GM18907 (cell line): ENCODE results near the gene YOD1.

ENCODE experiments used
- ATAC-seq: cut with Tn5 transposase; IDR thresholded peaks from one replicate; pipeline ENCODE4 v1.9.1; 2021; ENCODE audit warnings: mild to moderate bottlenecking, moderate library complexity; ENCODE audit not compliant: unreplicated experiment

The YOD1 gene

DNA sequence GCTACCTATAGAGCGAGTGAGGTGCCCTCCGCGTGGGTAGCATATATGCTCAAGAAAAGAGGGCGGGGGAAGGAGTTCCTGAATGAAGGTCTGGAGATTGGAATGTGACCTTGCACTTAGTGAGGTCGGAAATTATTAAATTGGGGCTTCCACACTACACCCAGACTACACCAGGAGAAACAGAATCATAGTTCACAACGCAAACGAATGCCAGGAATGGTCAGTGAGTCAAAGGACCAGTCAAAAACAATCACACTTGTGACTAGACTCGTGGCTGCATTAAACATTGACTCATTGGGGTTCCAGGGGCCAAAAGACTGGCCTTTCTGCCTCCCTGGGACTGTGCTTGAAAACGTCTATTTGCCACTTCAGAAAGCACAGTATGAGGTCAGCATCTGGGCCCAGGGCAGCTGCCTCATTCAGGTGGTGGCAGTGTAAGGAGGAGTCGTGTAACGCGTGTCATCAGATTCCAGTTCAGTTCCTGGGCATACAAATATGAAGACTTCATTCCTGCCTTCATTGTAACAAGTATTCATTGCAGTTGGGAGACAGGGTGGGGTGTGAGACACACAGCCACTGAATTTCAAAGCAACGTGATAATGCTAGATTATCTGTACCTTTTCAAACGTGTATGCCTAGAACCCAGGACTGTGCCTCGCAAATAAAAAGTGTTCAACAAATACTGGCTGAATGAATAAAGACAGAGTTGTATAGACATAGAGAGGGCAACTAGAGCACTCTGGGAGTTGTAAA, at the start of gene YOD1:
Gene YOD1 (minus strand): TSS at position 18 of the 753 bp plus-strand sequence. CDS start 178 bp downstream, outside the sequence.
- no peak for ATAC-seq

DNA sequence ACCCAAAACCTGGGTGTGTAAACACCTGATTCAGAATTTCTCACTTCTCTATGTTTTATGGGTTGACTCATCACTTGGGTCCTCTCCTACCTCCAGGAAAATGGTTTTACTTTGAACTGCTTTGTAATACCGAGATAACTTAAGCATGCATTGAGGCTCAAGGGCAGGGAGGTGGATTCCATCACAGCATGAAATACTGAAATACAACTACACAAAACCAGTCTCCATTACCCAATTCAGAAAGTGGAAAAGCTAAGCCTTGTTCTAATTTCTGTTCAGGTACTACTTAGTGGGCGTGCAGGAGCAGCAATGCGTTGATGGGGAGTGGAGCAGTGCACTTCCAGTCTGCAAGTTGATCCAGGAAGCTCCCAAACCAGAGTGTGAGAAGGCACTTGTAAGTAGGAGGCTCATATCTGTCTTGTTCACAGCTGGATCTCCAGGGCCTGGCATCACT, 46.9 kb upstream of the YOD1 start:
- peak; percentile 79 for ATAC-seq

DNA sequence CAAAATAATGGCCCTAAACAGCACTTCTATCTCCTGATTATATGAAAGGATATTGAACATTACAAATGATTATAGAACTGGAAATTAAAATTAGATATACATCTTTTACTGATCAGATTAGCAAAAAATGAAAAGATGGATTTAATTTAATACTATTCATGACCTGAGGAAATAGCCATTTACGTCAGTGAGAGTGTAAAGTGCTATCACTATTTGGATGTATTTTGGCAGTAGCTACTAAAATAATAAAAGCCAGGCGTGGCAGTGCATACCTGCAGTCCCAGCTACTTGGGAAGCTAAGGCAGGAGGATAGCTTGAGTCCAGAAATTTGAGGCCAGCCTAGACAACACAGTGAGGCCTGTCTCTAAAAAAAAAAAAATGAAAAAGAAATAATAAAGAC, 42.9 kb upstream of the YOD1 start:
- ATAC-seq = no peak

DNA sequence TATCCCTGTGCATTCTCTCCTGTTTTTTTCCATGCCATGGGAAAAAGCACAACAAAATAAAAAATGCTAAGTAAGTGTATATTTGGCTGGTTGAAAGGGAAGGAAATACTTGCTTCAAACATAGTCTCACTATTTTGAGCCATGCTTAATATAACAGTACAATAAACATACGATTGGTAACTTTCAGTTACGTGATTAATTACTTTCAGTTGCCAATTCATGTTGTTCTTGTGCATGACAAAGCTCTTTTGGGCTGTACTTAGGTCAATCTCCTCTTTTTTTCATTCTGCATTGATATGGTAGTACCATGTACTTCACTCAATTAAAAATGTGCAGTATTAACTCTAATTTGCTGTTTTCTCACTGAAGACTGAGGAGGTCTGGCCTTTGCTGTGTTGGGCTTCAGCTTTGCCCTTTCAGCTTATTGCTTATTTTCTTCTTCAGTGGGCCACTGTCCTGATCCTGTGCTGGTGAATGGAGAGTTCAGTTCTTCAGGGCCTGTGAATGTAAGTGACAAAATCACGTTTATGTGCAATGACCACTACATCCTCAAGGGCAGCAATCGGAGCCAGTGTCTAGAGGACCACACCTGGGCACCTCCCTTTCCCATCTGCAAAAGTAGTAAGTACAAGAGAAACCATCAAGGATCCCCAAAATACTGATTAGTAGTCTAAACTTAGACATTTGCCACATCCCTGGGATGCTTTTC, 40.3 kb upstream of the YOD1 start:
- no peak for ATAC-seq

DNA sequence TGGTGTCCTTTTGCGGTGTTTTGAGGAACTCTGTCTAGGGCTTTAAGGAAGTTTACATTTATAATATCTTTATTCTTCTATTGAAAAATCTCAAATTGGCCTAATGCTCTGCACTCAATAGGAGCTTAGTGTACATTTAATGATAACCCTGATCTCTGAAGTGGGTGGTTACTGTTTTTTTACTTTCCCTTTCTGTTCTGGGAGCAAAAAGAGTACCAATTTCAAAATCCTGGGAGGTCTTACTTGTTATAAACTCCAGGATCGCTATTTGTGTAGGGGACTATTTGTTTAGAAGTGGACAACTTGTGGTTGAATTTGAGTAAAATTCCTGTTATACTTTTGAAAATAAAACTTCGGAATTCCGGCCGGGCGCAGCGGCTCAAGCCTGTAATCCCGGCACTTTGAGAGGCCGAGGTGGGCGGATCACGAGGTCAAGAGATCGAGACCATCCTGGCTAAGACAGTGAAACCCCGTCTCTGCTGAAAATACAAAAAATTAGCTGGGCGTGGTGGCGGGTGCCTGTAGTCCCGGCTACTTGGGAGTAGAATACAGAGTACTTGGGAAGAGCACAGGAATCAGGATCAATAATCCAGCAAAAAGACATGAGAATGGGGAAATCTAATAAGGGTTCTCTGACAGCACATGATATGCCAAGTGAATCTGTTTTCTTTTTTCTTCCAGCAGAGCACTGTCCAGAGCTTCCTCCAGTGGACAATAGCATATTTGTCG, 38.8 kb upstream of the YOD1 start:
- no peak for ATAC-seq

DNA sequence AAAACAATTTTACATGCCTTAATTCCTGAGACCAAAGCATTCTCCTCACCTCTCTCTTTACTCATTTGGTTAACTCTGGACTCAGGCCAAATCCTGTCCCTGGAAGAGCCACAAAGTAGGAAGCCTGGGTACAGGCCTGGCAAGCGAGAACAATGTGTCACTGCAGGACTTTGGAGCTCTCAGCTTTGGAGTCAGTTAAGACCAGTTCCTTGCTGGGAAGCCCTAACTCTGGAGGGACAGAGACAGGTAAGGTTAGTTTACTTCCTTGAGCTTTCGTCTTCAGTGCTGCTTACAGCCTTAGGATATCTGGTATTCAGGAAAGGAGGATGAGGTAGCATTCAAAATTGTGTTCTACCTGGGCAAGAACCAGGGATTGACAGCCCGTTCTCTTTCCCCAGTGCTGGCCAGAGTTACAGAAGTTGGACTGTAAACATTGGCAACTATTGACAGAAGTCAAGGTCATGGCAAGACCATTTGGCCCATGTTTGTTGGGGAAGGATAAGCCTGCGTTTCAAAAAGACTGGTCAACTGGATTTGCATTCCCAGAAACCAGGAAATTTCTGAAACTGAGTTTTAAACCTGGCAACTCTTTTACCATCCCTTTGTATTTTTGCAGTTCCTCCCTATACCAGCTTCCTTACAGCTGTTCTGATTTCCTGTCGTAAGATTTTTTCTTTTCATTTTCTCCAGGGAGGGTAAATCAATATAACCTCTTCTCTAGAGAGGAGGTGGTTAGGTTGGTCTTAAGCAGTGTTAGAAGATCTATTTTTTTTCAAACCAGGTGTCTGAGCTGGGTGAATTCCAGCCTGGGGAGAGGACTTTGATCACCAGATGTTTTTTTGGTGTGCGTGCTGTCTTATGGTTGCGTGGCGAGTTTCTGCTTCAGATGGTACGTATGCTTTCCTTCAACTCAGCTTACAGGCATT, 38.0 kb upstream of the YOD1 start, which contains the start of gene C4BPB:
Gene C4BPB (plus strand): TSS at position 160 of the 926 bp plus-strand sequence. CDS start 672 bp downstream, at position 832.
- no peak for ATAC-seq

DNA sequence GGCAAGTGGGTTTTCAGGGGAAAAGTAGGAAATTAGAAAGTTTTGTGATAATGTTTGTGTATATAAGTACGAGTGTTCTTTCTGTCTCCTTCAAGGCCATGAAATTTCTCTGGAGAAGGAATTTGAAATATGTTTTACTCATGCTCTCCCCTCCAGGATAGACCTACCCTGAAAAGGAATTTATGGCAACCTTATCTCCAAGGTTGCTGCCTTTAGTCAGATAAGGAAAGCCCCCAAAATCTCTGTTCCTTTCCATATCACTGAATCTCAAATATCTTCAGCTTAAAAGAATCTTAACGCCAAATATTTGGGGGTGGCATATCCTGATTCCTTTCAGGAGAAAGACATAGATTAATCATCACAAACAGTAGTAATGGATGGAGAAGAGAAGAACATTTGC, 37.2 kb upstream of the YOD1 start:
- ATAC-seq = no peak

DNA sequence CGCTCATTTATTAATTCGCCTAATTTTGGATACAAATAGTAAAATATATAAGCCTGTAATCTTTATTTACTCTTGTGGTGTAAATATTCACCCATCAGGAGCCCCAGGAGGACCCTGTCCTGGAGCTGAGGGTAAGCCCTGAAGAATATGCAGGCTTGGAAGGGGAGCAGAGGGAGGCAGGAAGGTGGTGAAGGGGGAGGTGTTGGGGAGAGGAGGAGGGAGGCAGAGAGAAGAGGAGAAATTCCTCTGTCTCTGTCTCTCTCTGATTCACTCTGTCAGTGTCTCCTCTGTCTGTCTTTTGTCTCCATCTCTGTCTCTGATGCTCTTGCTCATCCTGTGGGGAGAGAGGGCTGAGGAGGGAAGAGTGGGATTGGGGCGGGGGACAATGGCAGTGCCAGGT, 34.9 kb upstream of the YOD1 start:
- no peak for ATAC-seq

DNA sequence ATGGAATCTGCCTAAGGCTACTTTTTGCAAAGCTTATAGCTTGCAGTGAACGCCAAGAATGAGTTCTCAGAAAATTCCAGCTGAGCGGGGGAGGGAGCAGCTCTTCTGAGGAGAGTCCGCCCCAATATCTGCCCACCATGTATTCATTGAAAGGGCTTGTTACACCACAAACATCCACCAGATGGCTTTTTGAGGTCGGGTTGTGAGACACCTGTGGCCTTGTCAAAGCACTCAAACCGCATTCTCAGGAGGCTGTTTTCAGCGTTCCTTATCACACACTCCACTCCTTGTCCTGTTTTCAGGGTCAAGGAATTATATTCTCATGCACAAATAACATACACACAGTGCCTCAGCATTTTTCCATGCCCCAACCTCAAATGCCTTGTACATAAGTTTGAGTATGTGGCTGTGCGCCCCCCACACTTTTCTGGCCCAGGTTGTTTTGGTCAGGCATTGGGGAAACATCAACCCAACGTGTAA, 33.7 kb upstream of the YOD1 start:
- peak; percentile 80 for ATAC-seq

DNA sequence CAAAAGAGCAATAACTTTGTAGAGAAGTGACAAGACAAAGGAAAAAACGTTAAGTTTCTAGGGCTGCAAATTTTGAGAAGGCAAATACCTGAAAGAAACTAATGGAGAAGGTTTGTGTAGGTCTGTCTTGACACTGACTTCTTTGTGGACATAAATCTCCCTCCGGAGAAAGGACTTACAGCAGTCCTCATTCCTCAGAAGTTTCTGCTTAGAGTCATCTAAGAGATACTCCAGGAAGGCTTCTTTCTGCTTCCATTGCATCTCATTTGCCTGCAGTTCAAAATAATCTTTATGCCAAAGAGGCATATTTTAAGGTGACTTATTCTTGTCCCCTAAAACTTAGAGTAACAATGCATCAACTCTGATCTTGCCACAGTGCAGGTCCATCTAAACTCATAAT, 33.2 kb upstream of the YOD1 start:
- no peak for ATAC-seq

DNA sequence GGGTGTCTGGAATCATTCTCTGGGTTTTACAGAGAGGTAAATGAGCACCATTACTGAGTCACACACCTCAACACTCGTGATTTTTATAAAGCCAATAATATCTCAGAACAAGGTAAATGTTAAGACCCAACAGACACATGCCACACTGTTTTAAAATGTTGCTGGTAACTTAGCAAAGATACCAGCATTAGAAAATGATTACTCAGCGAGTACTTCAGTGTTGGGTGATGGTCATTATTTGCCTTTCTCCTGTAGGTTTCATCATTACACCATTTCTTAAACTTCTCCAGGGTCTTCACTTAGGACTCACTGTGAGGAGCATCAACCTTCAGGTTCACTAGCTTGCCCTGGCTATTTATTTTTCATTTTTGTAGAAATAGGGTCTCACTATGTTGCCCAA, 30.8 kb upstream of the YOD1 start:
- no peak for ATAC-seq

DNA sequence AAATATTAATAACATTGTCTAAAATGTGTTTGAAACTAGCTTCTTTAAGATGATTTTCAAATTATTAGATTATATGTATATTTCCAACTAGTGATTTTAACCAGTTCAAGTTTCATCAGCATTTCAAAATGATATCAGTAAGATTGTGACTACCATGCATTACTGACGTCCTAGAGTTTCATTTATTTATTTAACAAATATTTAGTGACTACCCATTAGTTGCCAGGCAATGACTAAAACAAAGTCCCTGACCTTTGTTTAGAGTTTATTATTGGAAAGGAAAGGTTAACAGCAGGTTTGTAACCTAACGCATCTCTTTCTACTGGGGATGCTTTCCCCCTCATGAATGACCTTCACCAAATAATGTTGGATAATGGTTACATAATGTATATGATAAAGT, 30.1 kb upstream of the YOD1 start:
- ATAC-seq = no peak

DNA sequence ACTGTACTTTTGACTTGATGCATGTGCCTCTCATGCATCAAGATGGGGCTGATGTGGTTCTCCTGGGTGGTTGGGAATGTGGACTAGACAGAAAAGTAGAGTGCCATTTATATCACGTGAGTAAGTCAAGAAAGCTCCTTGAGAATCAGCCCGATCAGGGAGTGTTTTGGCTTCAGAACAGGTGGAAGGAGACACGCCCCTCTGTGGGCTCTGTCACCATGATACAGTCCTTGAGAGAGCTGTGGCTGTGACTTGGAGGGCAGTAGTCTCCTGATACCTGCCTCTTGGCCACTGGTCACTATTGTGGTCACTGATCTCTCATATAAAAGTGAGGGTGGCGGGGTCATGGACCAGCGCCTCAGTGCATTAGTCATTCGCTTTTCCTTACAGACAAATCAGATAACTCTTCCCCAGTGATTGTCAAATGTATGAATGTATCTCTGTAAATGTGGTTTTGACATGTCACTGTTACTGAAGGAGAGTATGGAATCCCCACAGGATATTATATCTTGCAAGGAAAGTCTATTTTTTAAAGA, 28.8 kb upstream of the YOD1 start:
- no peak for ATAC-seq

DNA sequence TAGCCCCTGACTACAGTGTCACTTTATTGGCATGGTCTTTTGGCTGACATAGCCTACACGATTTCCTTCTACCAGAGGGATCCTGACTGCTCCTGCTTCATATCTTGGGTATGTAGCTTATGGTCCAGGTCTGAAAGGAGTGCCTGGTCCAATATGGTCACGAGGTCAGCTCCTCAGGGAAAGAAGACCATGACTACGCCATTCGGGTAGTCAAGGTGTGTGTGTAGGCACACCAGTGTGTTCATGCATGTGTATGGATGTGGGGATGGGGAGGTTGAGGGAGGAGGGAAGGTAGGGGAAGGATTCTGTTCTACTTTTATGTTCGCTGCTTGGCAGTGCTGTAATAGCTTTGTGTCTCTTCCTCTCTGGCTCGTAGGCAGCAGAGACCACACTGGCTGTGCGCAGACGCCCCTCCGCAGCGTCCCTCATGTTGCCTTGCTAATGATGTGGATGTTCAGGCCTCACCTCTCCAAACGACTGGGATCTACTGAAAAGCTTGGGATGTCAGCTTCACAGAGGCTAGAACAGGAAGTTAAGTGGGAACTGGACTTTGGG, 27.6 kb upstream of the YOD1 start:
- no peak for ATAC-seq

DNA sequence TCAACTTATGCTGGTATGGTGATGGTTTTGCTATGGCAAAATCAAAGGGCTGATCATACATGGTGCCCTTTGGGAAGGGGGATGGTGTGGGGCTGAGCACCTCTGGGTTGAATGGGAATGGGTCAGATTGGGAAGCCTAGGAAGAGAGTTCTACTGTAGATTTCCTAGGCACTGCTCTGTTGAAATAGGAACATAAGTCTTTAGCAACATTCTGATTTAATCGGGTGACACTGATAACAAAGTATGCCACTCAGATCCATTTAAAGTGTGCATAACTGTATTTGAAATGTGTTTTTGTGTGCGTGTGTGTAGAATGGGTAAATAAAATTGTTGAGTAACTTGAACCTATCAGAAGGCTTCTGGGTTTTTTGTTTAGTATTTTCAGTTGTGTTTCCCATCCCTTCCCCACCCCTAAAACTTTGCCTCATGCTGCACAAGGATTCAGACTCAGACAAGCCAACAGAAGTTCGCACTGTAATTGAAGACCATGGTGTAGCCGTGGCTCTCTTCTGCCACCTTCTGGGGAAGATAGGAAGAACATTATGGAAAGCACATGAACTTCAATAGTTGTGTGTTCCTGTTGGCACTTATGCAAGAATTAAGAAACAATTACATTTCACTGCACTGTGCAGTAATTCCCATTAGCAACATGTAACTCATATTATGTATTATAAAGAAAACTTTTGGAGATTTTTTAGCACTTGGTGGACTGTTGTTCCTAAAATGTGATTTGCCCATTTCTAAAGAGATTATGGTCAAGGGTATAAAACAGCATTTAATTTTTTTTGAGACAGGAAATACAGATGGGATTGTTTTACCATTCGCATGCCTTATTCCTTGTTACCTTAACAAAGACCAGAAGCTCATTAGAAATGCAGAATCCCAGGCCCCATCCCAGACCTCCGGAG, 26.7 kb upstream of the YOD1 start:
- ATAC-seq = no peak

DNA sequence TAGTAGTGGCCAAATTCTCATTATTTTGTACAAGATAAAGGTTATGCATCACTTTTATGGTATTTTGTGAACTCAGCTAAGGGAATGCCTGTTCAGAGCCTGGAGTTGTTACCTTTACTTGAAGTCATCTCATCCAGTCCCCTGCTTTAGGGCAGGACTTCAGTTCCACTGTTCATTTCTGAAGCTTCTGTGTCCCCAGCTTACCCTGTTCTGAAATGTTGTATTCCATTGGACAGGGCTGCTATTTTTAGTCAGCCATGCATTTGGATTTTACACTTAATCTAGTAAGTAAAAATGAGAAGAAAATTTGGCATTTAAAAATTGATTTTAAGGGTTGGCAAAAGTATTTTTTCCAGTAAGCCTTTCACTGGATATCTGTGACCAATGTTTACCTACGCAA, 26.0 kb upstream of the YOD1 start:
- no peak for ATAC-seq

DNA sequence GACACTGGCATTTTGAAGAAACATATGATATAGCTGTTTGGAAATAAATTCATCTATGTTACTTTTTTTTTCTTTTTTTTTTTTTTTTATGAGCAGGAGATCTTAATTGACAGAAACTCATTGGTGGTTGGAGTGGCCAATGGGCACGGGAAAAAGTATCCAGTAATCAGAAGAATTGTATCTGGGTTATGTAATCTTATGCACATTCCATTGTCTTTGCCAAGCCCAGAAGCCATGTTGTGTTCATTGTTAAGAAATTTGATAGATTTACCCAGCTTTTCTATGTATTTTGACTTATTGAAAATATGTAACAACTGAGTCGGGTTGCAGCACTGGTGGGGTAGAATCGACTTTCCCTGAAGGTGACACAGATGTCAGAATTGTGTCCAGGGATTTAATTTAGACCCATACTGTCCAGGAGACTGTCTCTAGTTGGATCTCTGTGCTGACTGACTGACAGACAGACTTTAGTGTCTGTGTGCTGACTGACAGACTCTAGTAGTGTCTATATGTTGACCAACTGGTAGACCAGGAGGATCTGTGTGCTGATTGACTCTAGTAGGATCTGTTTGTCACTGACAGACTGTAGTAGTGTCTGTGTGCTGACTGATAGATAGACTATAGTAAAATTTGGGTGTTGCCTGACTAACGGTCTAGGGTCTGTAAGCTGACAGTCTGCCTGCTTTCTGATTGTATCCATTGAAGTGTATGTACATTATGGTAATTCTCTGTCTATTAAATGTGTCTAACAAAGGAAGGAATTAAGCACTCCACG, 25.4 kb upstream of the YOD1 start:
- ATAC-seq = no peak
